K562 (cell line): ENCODE measurements around the gene TIAM1. TPM values are rescaled to one million over a fixed set of nuclear protein-coding genes. Genes with fewer than 3 reads are reported as not detected.

Experiments used
- ATAC-seq: fragments of 200-7000 bp; cut with Tn5 transposase; 3 replicates; pipeline ENCODE4 v1.9.1; 2020; ENCODE audit warnings: moderate library complexity
- BruUV-seq: library from RNA; stranded (reverse); fragments of 400-500 nt; replicated peaks from 2 replicates; lab custom pipeline; 2021; lab: Mats Ljungman, UMichigan
- CTCF ChIA-PET: fragments of 300-600 bp; formaldehyde crosslinking; extraction: SDS; loops from one replicate; lab custom pipeline; 2021; ENCODE audit warnings: low intra/inter-chr PET ratio; lab: Yijun Ruan, JAX
- POLR2A ChIA-PET: fragments of 300-600, 350-650 bp; sonication (Branson Sonifier 250); formaldehyde crosslinking; extraction: SDS; loops from one replicate; lab custom pipeline; 2021; ENCODE audit warnings: antibody characterized with exemption, inconsistent platforms; lab: Yijun Ruan, JAX
- DNase-seq, 4 experiments: peaks; one replicate each; pipeline versions ENCODE4 v3.0.0 to v3.0.0-alpha.2; 2011 to 2018; ENCODE audit warnings: low spot score in 3 of 4, mixed read lengths in 3 of 4; ENCODE audit errors: extremely low read depth in 1 of 4
- FAIRE-seq: peaks from 2 replicates; lab custom pipeline; 2011; peaks lifted over from hg19 to GRCh38; lab: Jason Lieb, UNC
- H2AFZ ChIP-seq: 2 replicates; pipeline ENCODE4 v1.6.0; 2011; ENCODE audit warnings: low read depth, low read length, control low read depth, inconsistent platforms
- H3K27ac ChIP-seq: fragments of 200-600 bp; 3 replicates; pipeline ENCODE4 v1.8.0; 2011; ENCODE audit warnings: low read depth, mild to moderate bottlenecking, control low read depth, inconsistent platforms, low read length, moderate library complexity, mixed read lengths; ENCODE audit errors: extremely low read depth
- H3K27me3 ChIP-seq, 2 experiments: fragments of 300-600 bp in 1 of 2; 2 replicates in 1 of 2; 3 replicates in 1 of 2; pipeline versions ENCODE4 v1.6.0 to v1.8.0; 2011; ENCODE audit warnings: inconsistent platforms in 2 of 2, low read length in 2 of 2, mild to moderate bottlenecking in 1 of 2, mixed read lengths in 1 of 2, moderate library complexity in 1 of 2; ENCODE audit not compliant: control insufficient read depth in 2 of 2, insufficient read depth in 2 of 2
- H3K36me3 ChIP-seq: fragments of 300-600 bp; 3 replicates; pipeline ENCODE4 v1.8.0; 2011; ENCODE audit warnings: mild to moderate bottlenecking, low read length, inconsistent platforms; ENCODE audit not compliant: control insufficient read depth, insufficient read depth
- H3K4me1 ChIP-seq, 2 experiments: fragments of 200-600 bp in 1 of 2; replicated peaks in 1 of 2; 2 replicates in 1 of 2; 3 replicates in 1 of 2; pipeline versions ENCODE4 v1.5.1 to v1.8.0; 2011; ENCODE audit warnings: inconsistent platforms in 2 of 2, low read length in 2 of 2, mild to moderate bottlenecking in 1 of 2, mixed read lengths in 1 of 2, moderate library complexity in 1 of 2; ENCODE audit not compliant: control insufficient read depth in 2 of 2, insufficient read depth in 2 of 2
- H3K4me2 ChIP-seq: 2 replicates; pipeline ENCODE4 v1.6.1; 2011; ENCODE audit warnings: low read length, control low read depth, inconsistent platforms, mixed read lengths; ENCODE audit not compliant: insufficient read depth
- H3K4me3 ChIP-seq: fragments of 200-600 bp; sonication (generic), shearing (Covaris generic); 2 replicates; pipeline ENCODE4 v1.5.1; 2016; ENCODE audit warnings: control low read depth, inconsistent platforms
- H3K79me2 ChIP-seq: fragments of 200-600 bp; 3 replicates; pipeline ENCODE4 v1.8.0; 2011; ENCODE audit warnings: low read length, inconsistent platforms; ENCODE audit not compliant: control insufficient read depth, insufficient read depth
- H3K9ac ChIP-seq, 2 experiments: 2 replicates each; pipeline versions ENCODE4 v1.6.0 to v1.6.1; 2011; ENCODE audit warnings: low read depth in 2 of 2, low read length in 2 of 2, control low read depth in 1 of 2, inconsistent platforms in 1 of 2, mild to moderate bottlenecking in 1 of 2, mixed read lengths in 1 of 2; ENCODE audit not compliant: insufficient read depth in 1 of 2
- H3K9me1 ChIP-seq: one replicate; pipeline ENCODE4 v1.6.0; 2011; ENCODE audit warnings: inconsistent platforms, mild to moderate bottlenecking, low read length, moderate library complexity; ENCODE audit not compliant: control insufficient read depth, insufficient read depth
- H3K9me3 ChIP-seq: replicated peaks from 2 replicates; pipeline ENCODE4 v1.5.1; 2011; ENCODE audit warnings: low read depth, low read length, inconsistent platforms; ENCODE audit not compliant: control insufficient read depth, insufficient read depth
- H4K20me1 ChIP-seq: replicated peaks from 2 replicates; pipeline ENCODE4 v1.6.1; 2011; ENCODE audit warnings: low read length, inconsistent platforms, mixed read lengths; ENCODE audit not compliant: control insufficient read depth, insufficient read depth
- CBFA2T3 ChIP-seq: fragments of 450-650 bp; IDR thresholded peaks from 2 replicates; pipeline ENCODE4 v1.6.1; 2017
- CREBBP ChIP-seq: IDR thresholded peaks from one replicate; pipeline ENCODE4 v1.6.1; 2012; ENCODE audit warnings: low read depth, mild to moderate bottlenecking, control low read depth, inconsistent platforms, low read length
- MAFG ChIP-seq: fragments of 450-650 bp; conservative IDR thresholded peaks from 2 replicates; pipeline ENCODE4 v1.6.1; 2016; ENCODE audit warnings: missing genetic modification characterization, missing compliant biosample characterization
- MECOM ChIP-seq: fragments of 250-450 bp; sonication (Bioruptor Pico); IDR thresholded peaks from 2 replicates; pipeline ENCODE4 v1.8.0; 2022; ENCODE audit warnings: inconsistent platforms
- MEF2A ChIP-seq: IDR thresholded peaks from 2 replicates; pipeline ENCODE4 v1.6.1; 2011; ENCODE audit warnings: low read depth, mild to moderate bottlenecking, low read length, moderate library complexity; ENCODE audit not compliant: control insufficient read depth
- POLR2A ChIP-seq: fragments of 450-650 bp; conservative IDR thresholded peaks from 2 replicates; pipeline ENCODE4 v1.6.1; 2016
- SAFB ChIP-seq: fragments of 200-400 bp; formaldehyde crosslinking; IDR thresholded peaks from 2 replicates; pipeline ENCODE4 v1.6.1; 2017; ENCODE audit warnings: low read depth, low read length, borderline replicate concordance
- SPI1 ChIP-seq: IDR thresholded peaks from 2 replicates; pipeline ENCODE4 v1.6.1; 2011; ENCODE audit warnings: low read depth, low read length, control low read depth, borderline replicate concordance
- TRIM28 ChIP-seq: fragments of 450-650 bp; IDR thresholded peaks from 2 replicates; pipeline ENCODE4 v1.6.1; 2017
- XRCC3 ChIP-seq: fragments of 450-650 bp; IDR thresholded peaks from 2 replicates; pipeline ENCODE4 v1.6.1; 2017; ENCODE audit warnings: mild to moderate bottlenecking, moderate library complexity
- XRCC4 ChIP-seq: IDR thresholded peaks from one replicate; pipeline ENCODE4 v1.6.1; 2011; ENCODE audit not compliant: insufficient read depth, insufficient read length; ENCODE audit errors: extremely low read depth
- XRCC5 ChIP-seq: fragments of 200-400 bp; formaldehyde crosslinking; IDR thresholded peaks from 2 replicates; pipeline ENCODE4 v1.6.1; 2017; ENCODE audit warnings: low read depth, mild to moderate bottlenecking, low read length
- ZC3H11A ChIP-seq: IDR thresholded peaks from 2 replicates; pipeline ENCODE4 v1.6.1; 2012; ENCODE audit warnings: low read depth, low read length, improper control_type of control experiment
- ZNF140 ChIP-seq: fragments of 250-450 bp; sonication (Bioruptor Pico); IDR thresholded peaks from 2 replicates; pipeline ENCODE4 v1.8.0; 2021; ENCODE audit warnings: moderate library complexity, mild to moderate bottlenecking, inconsistent platforms
- ZNF77 ChIP-seq: fragments of 250-450 bp; sonication (Bioruptor Pico); IDR thresholded peaks from 2 replicates; pipeline ENCODE4 v1.5.0; 2020
- WGBS: fragments of 100-300 bp; shearing (Covaris generic); methylation state at CpG from one replicate; pipeline ENCODE4 v1.1.6; 2016; ENCODE audit warnings: low coverage, mixed read lengths; ENCODE audit not compliant: insufficient coverage; ENCODE audit errors: missing lambda C conversion rate; 5-methylcytosine and 5-hydroxymethylcytosine counted together
- in situ Hi-C: fragments of 300-500 bp; cut with MboI; formaldehyde crosslinking; loops from 4 replicates; pipeline ENCODE4 v1.15.0; 2018; ENCODE audit warnings: inconsistent platforms, mixed read lengths
- intact Hi-C: fragments of 100-400 bp; cut with micrococcal nuclease; formaldehyde crosslinking; loops from 2 replicates; pipeline ENCODE4 v1.14.2; 2022
- polyA plus RNA-seq, 8 experiments: library from polyadenylated mRNA; depleted of rRNA in 4 of 8; stranded (reverse) in 5 of 8; unstranded in 3 of 8; fragments of >200 nt; fragmentation: Nextera tagmentation in 2 of 8; fragmentation: Illumina TruSeq in 1 of 8; extraction: Ambion mirVana in 2 of 8; extraction: Trizol in 1 of 8; gene quantifications; 2 replicates each; pipeline versions ENCODE4 v1.2.1 to v1.2.3, GENCODE V29; 2011 to 2014; ENCODE audit warnings: inconsistent platforms in 1 of 8, missing spikeins in 1 of 8
- total RNA-seq, 7 experiments: library from RNA; depleted of rRNA in 6 of 7; stranded (reverse); fragments of >200 nt in 6 of 7; fragmentation: Illumina TruSeq in 2 of 7; extraction: Trizol in 2 of 7; gene quantifications; 2 replicates each; pipeline versions ENCODE4 v1.2.1 to v1.2.3, GENCODE V29; 2011 to 2021; ENCODE audit warnings: low replicate concordance in 1 of 7
- TF ChIP-seq, protein P1 (sequence below): fragments of 250-450 bp; sonication (Bioruptor Pico); IDR thresholded peaks from 2 replicates; pipeline ENCODE4 v1.4.0; 2020
- TF ChIP-seq, protein P2 (sequence below): sonication (generic); formaldehyde crosslinking; IDR thresholded peaks from 2 replicates; pipeline ENCODE4 v1.8.0; 2022; ENCODE audit warnings: mild to moderate bottlenecking, missing genetic modification reagents
- TF ChIP-seq, protein P3 (sequence below), 2 experiments: IDR thresholded peaks; 2 replicates each; pipeline ENCODE4 v1.6.1; 2011; ENCODE audit warnings: borderline replicate concordance in 1 of 2, control low read depth in 1 of 2, low read depth in 1 of 2, low read length in 1 of 2, mild to moderate bottlenecking in 1 of 2, mixed read lengths in 1 of 2, moderate library complexity in 1 of 2; ENCODE audit not compliant: insufficient read depth in 1 of 2, insufficient read length in 1 of 2, poor library complexity in 1 of 2, severe bottlenecking in 1 of 2; ENCODE audit errors: extremely low read depth in 1 of 2

TIAM1 gene
- total and polyA plus RNA-seq, 9 of the 15 experiments (the other 6 are each of a cell fraction or from before 2014, with no cell fraction given), result 0.11 TPM; not detected in 8

DNA sequence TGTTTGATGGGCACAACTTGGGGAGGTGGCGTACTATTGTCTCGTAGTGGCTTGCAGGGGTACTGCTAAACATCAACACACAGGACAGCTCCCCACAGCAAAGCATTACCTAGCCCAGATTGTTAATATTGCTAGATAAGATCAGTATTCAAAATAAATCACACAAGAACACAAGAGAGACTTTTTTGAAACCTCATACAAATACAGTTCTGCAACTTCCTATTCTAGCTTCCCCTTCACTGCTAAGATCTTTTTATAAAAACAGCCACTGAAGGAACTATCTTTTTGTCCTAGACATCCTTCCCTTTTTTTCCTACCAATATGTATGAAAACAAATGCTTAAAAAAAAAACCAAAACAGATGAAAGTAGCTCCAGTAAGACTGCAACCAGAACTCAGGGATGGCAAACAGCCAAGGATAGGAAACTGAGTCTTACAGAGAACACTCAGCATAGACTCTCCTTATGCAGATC, 167.9 kb downstream of the TIAM1 start (continued):
- TF ChIP-seq XRCC3 (no peak), CREBBP (no peak), XRCC4 (no peak)

DNA sequence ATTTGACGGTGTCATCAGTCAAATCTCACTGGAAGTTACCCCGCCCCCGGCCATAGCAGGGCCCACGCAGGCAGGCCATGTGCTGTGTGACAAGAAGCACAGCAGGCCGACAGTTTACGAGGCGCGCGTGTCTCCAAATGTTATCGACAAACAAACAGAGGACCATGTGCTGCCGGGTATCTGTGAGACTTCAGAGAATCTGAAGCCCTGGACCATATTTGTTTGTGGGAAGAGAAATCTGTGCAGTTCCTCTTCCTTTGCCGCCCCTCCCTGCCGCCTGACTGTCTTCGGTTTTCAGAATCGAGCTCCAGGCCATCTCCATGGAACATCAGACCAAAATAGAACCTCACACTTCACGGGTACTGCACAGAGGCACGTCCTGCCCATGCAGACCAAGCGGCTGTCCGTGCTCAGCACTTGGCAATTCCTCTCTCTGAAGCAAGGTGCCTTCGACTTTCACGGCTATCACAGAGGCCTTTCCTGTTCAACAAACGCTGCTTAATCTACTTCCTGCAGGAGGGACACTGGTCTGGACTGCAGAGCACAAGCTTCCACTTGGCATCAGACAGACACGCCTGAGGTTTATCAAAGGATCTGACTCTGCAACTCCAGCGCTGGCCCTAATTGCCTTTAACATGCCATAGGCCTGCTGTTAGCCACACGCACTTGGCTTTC, 170.0 kb downstream of the TIAM1 start:
- no TSS peak for BruUV-seq
- H4K20me1 ChIP-seq, result no peaks in the 10 kb centered on the region
- no peaks in the 10 kb centered on the region for H3K36me3 ChIP-seq
- H3K27ac ChIP-seq, result no peak overlapping the region
- no peak overlapping the region for H2AFZ ChIP-seq
- H3K27me3 ChIP-seq, result peaks cover 2 to 14% of the 10 kb centered on the region in 2 experiments; a peak in 2 of 5 replicates
- no peak for FAIRE-seq
- TF ChIP-seq ZNF140 (CRISPR knock-in tag) (no peak), ZC3H11A (no peak), SAFB (no peak), POLR2A (no peak), XRCC5 (no peak), MEF2A (no peak), MECOM (CRISPR knock-in tag) (no peak), MAFG (tag) (no peak), ZNF77 (CRISPR knock-in tag) (no peak), SPI1 (0 out of 2 replicates have a peak, but pooled peaks have one; percentile 12), TRIM28 (no peak), CBFA2T3 (peak; percentile 22; the same call in 1 of the 2 replicates)
- TF ChIP-seq, protein P1, sequence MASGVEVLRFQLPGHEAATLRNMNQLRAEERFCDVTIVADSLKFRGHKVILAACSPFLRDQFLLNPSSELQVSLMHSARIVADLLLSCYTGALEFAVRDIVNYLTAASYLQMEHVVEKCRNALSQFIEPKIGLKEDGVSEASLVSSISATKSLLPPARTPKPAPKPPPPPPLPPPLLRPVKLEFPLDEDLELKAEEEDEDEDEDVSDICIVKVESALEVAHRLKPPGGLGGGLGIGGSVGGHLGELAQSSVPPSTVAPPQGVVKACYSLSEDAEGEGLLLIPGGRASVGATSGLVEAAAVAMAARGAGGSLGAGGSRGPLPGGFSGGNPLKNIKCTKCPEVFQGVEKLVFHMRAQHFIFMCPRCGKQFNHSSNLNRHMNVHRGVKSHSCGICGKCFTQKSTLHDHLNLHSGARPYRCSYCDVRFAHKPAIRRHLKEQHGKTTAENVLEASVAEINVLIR, result no peak
- TF ChIP-seq, protein P2, sequence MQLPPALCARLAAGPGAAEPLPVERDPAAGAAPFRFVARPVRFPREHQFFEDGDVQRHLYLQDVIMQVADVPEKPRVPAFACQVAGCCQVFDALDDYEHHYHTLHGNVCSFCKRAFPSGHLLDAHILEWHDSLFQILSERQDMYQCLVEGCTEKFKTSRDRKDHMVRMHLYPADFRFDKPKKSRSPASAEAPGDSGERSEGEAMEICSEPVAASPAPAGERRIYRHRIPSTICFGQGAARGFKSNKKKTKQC (CRISPR knock-in tag), result no peak
- TF ChIP-seq, protein P3, sequence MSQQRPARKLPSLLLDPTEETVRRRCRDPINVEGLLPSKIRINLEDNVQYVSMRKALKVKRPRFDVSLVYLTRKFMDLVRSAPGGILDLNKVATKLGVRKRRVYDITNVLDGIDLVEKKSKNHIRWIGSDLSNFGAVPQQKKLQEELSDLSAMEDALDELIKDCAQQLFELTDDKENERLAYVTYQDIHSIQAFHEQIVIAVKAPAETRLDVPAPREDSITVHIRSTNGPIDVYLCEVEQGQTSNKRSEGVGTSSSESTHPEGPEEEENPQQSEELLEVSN (IDR thresholded peaks at IDR 0.05; ENCODE audit: borderline replicate concordance in 1 of 2, extremely low read depth in 1 of 2, insufficient read depth in 1 of 2, insufficient read length in 1 of 2, low read depth in 1 of 2, low read length in 1 of 2, poor library complexity in 1 of 2, severe bottlenecking in 1 of 2), result peak in 1 of 2 experiments; percentile 40
- H3K4me1 ChIP-seq, result no peaks in the 10 kb centered on the region
- no peaks in the 10 kb centered on the region for H3K9me1 ChIP-seq
- no peak overlapping the region for H3K9ac ChIP-seq
- no peak overlapping the region for H3K4me3 ChIP-seq
- under 1% methylated on average over 25 of the region's 25 CpGs for WGBS
- peak; percentile 40; the same call in 2 of the 3 replicates for ATAC-seq
- no peaks in the 10 kb centered on the region for H3K9me3 ChIP-seq
- intact Hi-C loops, result no loop called here
- DNase-seq, result peak in 1 of 4 experiments; percentile 13
- no peaks in the 10 kb centered on the region for H3K79me2 ChIP-seq
- H3K4me2 ChIP-seq, result no peak overlapping the region
- ChIA-PET CTCF (no interaction called here), POLR2A (no interaction called here)
- in situ Hi-C loops, result no loop called here
